ENCODE data around the gene DCST2.
A peak's percentile ranks its signal among the peaks of the same experiment; 100 is the strongest.

Gene DCST2

GRCh38 chr1:155069551-155070157 is 36.1 kb upstream of the DCST2 start:
- DNase-seq, result no peak

GRCh38 chr1:155068599-155068998 is 35.0 kb upstream of the DCST2 start:
- DNase-seq, result no peak

GRCh38 chr1:155066777-155067176 is 33.2 kb upstream of the DCST2 start:
- DNase-seq, result no peak

- no peak for DNase-seq
Measured at GRCh38 chr1:155064832-155065429, 31.4 kb upstream of the DCST2 start.

GRCh38 chr1:155064111-155064831 is 30.7 kb upstream of the DCST2 start:
- no peak for DNase-seq

GRCh38 chr1:155063550-155064110 is 30.0 kb upstream of the DCST2 start, which contains the start of gene EFNA4:
EFNA4 (plus strand) TSS chr1:155063740; CDS start chr1:155063824, 84 bp downstream.
- DNase-seq, result no peak

- DNase-seq, result no peak
Measured at GRCh38 chr1:155062702-155063411, 29.3 kb upstream of the DCST2 start.

GRCh38 chr1:155062151-155062686 is 28.6 kb upstream of the DCST2 start:
- DNase-seq, result no peak

- DNase-seq, result peak in 1 of 2 experiments; percentile 28
Measured at GRCh38 chr1:155061381-155062150, 28.0 kb upstream of the DCST2 start.

- DNase-seq, result no peak
Measured at GRCh38 chr1:155060736-155061135, 27.2 kb upstream of the DCST2 start.

GRCh38 chr1:155057788-155058211 is 24.2 kb upstream of the DCST2 start:
- no peak for DNase-seq

GRCh38 chr1:155057104-155057503 is 23.5 kb upstream of the DCST2 start:
- no peak for DNase-seq

GRCh38 chr1:155053531-155054105 is 20.0 kb upstream of the DCST2 start:
- no peak for DNase-seq

GRCh38 chr1:155052439-155053395 is 19.1 kb upstream of the DCST2 start:
- no peak for DNase-seq

GRCh38 chr1:155051777-155052398 is 18.3 kb upstream of the DCST2 start:
- no peak for DNase-seq

GRCh38 chr1:155051342-155051776 is 17.8 kb upstream of the DCST2 start:
- no peak for DNase-seq

GRCh38 chr1:155050560-155051341 is 17.2 kb upstream of the DCST2 start, which contains the start of gene ADAM15:
ADAM15 (plus strand) TSS chr1:155051316; CDS start chr1:155051387, 71 bp downstream.
- no peak for DNase-seq

GRCh38 chr1:155049651-155050559 is 16.3 kb upstream of the DCST2 start:
- no peak for DNase-seq
